Prostate gland (tissue), 2 donors: ENCODE measurements around the gene SIGLEC10. TPM values are rescaled to one million over a fixed set of nuclear protein-coding genes. Genes with fewer than 3 reads are reported as not detected.
"Not testable (repeated sequence)": the region's sequence is repeated elsewhere in the genome, so short reads cannot be mapped to it uniquely, and the experiment has no call there.

ENCODE experiments used
- DNase-seq: peaks from one replicate; pipeline ENCODE4 v3.0.0-alpha.2; 2019; ENCODE audit warnings: low spot score
- H3K27ac ChIP-seq, 2 donors: fragments of 200-600 bp; sonication (generic); 2 replicates each; pipeline ENCODE4 v1.5.1; 2017 to 2019
- H3K27me3 ChIP-seq: fragments of 200-600 bp; sonication (generic); replicated peaks from 2 replicates; pipeline ENCODE4 v1.5.1; 2019; ENCODE audit not compliant: insufficient read depth
- H3K36me3 ChIP-seq, 2 donors: fragments of 200-600 bp; sonication (generic); 1 replicate in 1 of 2; 2 replicates in 1 of 2; pipeline versions ENCODE4 v1.5.1 to v1.8.1; 2017 to 2019
- H3K4me1 ChIP-seq: fragments of 200-600 bp; sonication (generic); replicated peaks from 2 replicates; pipeline ENCODE4 v1.5.1; 2019
- H3K4me3 ChIP-seq, 2 donors: fragments of 200-600 bp; sonication (generic); 2 replicates each; pipeline ENCODE4 v1.5.1; 2017 to 2019
- H3K9me3 ChIP-seq: fragments of 200-600 bp; sonication (generic); 2 replicates; pipeline ENCODE4 v1.5.1; 2017
- POLR2A ChIP-seq: fragments of 450-650 bp; IDR thresholded peaks from one replicate; pipeline ENCODE4 v1.6.1; 2016; ENCODE audit warnings: antibody characterized with exemption, mild to moderate bottlenecking
- POLR2AphosphoS5 ChIP-seq: sonication (generic); formaldehyde crosslinking; IDR thresholded peaks from one replicate; pipeline ENCODE4 v1.6.1; 2017; ENCODE audit warnings: antibody characterized with exemption
- WGBS: methylation state at CpG from one replicate; pipeline ENCODE4 v1.1.5; 2018; 5-methylcytosine and 5-hydroxymethylcytosine counted together
- intact Hi-C: fragments of 100-400 bp; cut with DNase I; formaldehyde crosslinking; loops from one replicate; pipeline ENCODE4 v1.14.2; 2022
- total RNA-seq, 2 donors: library from RNA; depleted of rRNA; stranded (reverse); fragments of >200 nt; gene quantifications; one replicate each; pipeline ENCODE4 v1.1.0, GENCODE V29; 2016
- TF ChIP-seq, protein P1 (sequence below), 4 experiments: fragments of 200-600 bp in 2 of 4; fragments of 450-650 bp in 2 of 4; sonication (generic) in 2 of 4; IDR thresholded peaks; 1 replicate in 3 of 4; 2 replicates in 1 of 4; pipeline ENCODE4 v1.5.1; 2016 to 2019; ENCODE audit warnings: antibody characterized with exemption in 4 of 4, mild to moderate bottlenecking in 2 of 4, moderate library complexity in 2 of 4

SIGLEC10 gene, protein sequence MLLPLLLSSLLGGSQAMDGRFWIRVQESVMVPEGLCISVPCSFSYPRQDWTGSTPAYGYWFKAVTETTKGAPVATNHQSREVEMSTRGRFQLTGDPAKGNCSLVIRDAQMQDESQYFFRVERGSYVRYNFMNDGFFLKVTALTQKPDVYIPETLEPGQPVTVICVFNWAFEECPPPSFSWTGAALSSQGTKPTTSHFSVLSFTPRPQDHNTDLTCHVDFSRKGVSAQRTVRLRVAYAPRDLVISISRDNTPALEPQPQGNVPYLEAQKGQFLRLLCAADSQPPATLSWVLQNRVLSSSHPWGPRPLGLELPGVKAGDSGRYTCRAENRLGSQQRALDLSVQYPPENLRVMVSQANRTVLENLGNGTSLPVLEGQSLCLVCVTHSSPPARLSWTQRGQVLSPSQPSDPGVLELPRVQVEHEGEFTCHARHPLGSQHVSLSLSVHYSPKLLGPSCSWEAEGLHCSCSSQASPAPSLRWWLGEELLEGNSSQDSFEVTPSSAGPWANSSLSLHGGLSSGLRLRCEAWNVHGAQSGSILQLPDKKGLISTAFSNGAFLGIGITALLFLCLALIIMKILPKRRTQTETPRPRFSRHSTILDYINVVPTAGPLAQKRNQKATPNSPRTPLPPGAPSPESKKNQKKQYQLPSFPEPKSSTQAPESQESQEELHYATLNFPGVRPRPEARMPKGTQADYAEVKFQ
- 1 to 10 TPM; 7.1 to 7.5 TPM for total RNA-seq

DNA sequence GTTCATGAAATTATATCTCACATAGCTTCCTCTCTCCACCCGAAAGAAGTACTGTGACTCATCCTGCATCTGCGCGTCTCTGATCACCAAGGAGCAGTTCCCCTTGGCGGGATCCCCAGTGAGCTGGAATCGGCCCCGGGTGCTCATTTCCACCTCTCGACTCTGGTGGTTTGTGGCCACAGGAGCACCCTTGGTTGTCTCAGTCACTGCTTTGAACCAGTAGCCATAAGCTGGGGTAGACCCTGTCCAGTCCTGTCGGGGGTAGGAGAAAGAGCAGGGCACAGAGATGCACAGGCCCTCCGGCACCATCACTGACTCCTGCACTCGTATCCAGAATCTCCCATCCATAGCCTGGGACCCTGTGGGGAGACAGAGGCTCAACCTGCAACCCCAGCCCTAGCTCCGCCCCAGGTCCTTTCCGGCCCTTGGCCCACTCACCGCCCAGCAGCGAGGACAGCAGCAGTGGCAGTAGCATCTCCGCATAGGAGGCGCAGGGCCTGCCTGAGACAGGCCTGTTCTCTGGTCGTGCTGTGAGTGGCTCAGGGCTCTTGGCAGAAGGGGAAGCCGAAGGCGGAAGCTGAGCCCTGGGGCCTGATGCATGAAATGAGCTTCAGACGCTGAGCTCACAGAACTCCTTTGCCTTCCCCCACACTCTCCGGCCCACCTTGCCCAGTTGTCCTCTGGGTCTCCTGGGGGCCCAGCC is at the start of gene SIGLEC10:
Gene SIGLEC10, minus strand, starts transcription at position 536 of the 703 bp plus-strand sequence. Its CDS starts 61 bp downstream, at position 475.
- no peak for DNase-seq
- no peak within 1 kb of the TSS for H3K27ac ChIP-seq
- intact Hi-C loops, result no loop called here
- no peak within 1 kb of the TSS for H3K4me3 ChIP-seq
- WGBS, result 51% methylated on average over 21 of the region's 21 CpGs
- H3K36me3 ChIP-seq, result no peaks in the 10 kb centered on the region
- H3K4me1 ChIP-seq, result no peaks in the 10 kb centered on the region
- no peaks in the 10 kb centered on the region for H3K27me3 ChIP-seq
- TF ChIP-seq POLR2AphosphoS5, result no peak
- no peak for TF ChIP-seq POLR2A
- TF ChIP-seq, protein P1, sequence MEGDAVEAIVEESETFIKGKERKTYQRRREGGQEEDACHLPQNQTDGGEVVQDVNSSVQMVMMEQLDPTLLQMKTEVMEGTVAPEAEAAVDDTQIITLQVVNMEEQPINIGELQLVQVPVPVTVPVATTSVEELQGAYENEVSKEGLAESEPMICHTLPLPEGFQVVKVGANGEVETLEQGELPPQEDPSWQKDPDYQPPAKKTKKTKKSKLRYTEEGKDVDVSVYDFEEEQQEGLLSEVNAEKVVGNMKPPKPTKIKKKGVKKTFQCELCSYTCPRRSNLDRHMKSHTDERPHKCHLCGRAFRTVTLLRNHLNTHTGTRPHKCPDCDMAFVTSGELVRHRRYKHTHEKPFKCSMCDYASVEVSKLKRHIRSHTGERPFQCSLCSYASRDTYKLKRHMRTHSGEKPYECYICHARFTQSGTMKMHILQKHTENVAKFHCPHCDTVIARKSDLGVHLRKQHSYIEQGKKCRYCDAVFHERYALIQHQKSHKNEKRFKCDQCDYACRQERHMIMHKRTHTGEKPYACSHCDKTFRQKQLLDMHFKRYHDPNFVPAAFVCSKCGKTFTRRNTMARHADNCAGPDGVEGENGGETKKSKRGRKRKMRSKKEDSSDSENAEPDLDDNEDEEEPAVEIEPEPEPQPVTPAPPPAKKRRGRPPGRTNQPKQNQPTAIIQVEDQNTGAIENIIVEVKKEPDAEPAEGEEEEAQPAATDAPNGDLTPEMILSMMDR (IDR thresholded peaks at IDR 0.05), result no peak
- H3K9me3 ChIP-seq, result no peaks in the 10 kb centered on the region

GRCh38 chr19:51466723-51467122 is 49.3 kb upstream of the SIGLEC10 start:
- H3K27me3 ChIP-seq, result no peaks in the 10 kb centered on the region
- DNase-seq, result no peak
- intact Hi-C loops, result no loop called here

GRCh38 chr19:51463976-51464581 is 46.6 kb upstream of the SIGLEC10 start:
- intact Hi-C loops, H3K27me3 ChIP-seq, H3K4me1 ChIP-seq, H3K9me3 ChIP-seq, H3K27ac ChIP-seq, DNase-seq, H3K4me3 ChIP-seq, H3K36me3 ChIP-seq: not testable (repeated sequence)
- 18% methylated on average over 15 of the region's 33 CpGs for WGBS

More at GRCh38 chr19:51466723-51467122, 49.3 kb upstream of the SIGLEC10 start:
- Histone ChIP-seq H3K27ac (no peak overlapping the region), H3K36me3 (no peaks in the 10 kb centered on the region), H3K4me3 (no peak overlapping the region), H3K4me1 (no peaks in the 10 kb centered on the region), H3K9me3 (no peaks in the 10 kb centered on the region)
- 52% methylated on average over 3 of the region's 3 CpGs for WGBS
- TF ChIP-seq POLR2AphosphoS5 (no peak), POLR2A (no peak)

DNA sequence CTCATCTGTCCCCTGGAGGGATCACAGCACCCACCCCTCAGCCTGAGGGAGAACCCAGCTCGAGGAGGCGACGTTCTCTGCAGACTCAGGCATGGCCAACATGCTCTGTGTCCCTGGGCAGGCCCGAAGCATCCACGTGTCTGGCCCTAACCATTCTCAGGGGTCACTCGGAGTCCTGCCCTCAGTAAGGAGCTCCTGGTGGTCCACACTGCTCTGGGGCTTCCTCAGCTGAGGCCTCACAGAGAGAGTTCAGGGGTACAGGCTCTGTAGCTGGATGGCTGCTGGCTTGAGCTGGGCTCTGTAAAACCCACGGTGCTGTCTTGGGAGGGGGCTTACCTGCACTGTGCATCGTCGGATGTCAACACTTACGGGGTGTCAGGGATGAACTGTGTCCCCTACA is 45.2 kb upstream of the SIGLEC10 start:
- Histone ChIP-seq H3K36me3 (no peaks in the 10 kb centered on the region), H3K27me3 (no peaks in the 10 kb centered on the region), H3K4me3 (no peak overlapping the region), H3K4me1 (no peaks in the 10 kb centered on the region), H3K27ac (no peak overlapping the region), H3K9me3 (no peaks in the 10 kb centered on the region)
- TF ChIP-seq POLR2AphosphoS5 (no peak), POLR2A (no peak)
- TF ChIP-seq, protein P1 (IDR thresholded peaks at IDR 0.05), result no peak
- intact Hi-C loops, result no loop called here
- DNase-seq, result no peak
- 72% methylated on average over 10 of the region's 10 CpGs for WGBS

DNA sequence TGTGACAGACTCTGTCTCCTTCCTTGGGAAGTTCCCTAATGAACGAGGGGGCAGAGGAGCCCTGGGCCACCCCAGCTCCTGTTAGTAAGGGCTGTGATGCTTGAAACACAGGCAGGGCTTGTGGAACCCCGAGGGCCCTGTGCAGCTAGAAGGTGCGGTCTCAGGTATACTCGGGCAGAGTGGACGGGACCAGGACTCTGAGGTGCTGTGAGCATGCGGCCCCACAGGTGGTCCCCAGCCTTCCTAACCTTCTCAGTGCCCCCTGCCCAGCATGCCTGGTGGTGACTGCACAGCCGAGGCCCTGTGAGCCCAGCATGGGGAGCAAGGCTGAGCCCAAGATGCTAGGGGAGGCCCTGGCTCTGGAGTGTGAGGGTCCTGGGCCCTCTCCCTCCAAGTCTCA is 44.8 kb upstream of the SIGLEC10 start:
- Histone ChIP-seq H3K27me3 (no peaks in the 10 kb centered on the region), H3K4me3 (no peak overlapping the region), H3K27ac (no peak overlapping the region), H3K4me1 (no peaks in the 10 kb centered on the region), H3K36me3 (no peaks in the 10 kb centered on the region), H3K9me3 (no peaks in the 10 kb centered on the region)
- intact Hi-C loops, result no loop called here
- TF ChIP-seq POLR2A (no peak), POLR2AphosphoS5 (no peak)
- TF ChIP-seq, protein P1 (IDR thresholded peaks at IDR 0.05), result no peak
- 78% methylated on average over 7 of the region's 7 CpGs for WGBS
- no peak for DNase-seq
